Memory B cell (primary cell): ENCODE results near the gene ACACA.
"Not testable (repeated sequence)": the region's sequence is repeated elsewhere in the genome, so short reads cannot be mapped to it uniquely, and the experiment has no call there.

Experiments
- ATAC-seq: fragments of 150-1000 bp; cut with Tn5 transposase; 2 replicates; pipeline ENCODE4 v1.10.0; 2021; ENCODE audit warnings: low read depth, mild to moderate bottlenecking, moderate library complexity
- DNase-seq, 2 donors: peaks; one replicate each; pipeline ENCODE4 v3.0.0; 2022; ENCODE audit warnings: low spot score in 2 of 2
- H3K27ac Mint-ChIP-seq: one replicate; pipeline ENCODE4 v1.8.0; 2022; ENCODE audit warnings: mild to moderate bottlenecking, moderate library complexity, mixed read lengths
- H3K27me3 Mint-ChIP-seq: one replicate; pipeline ENCODE4 v1.8.0; 2022; ENCODE audit warnings: mixed read lengths
- H3K36me3 Mint-ChIP-seq: one replicate; pipeline ENCODE4 v1.8.0; 2022; ENCODE audit warnings: mild to moderate bottlenecking, mixed read lengths
- H3K4me1 Mint-ChIP-seq: one replicate; pipeline ENCODE4 v1.8.0; 2022; ENCODE audit warnings: mixed read lengths
- H3K4me3 Mint-ChIP-seq: one replicate; pipeline ENCODE4 v1.8.0; 2022; ENCODE audit warnings: mild to moderate bottlenecking, moderate library complexity, mixed read lengths
- H3K9me3 Mint-ChIP-seq: one replicate; pipeline ENCODE4 v1.8.0; 2022; ENCODE audit warnings: mixed read lengths

Gene ACACA

GRCh38 chr17:37073464-37073863 is 333.2 kb downstream of the ACACA start:
- not testable (repeated sequence) for ATAC-seq, H3K4me3 Mint-ChIP-seq

GRCh38 chr17:37069087-37069486 is 337.5 kb downstream of the ACACA start:
- Mint-ChIP-seq H3K9me3 (no peaks in the 10 kb centered on the region), H3K4me3 (no peak overlapping the region), H3K27ac (no peak overlapping the region), H3K4me1 (no peaks in the 10 kb centered on the region), H3K36me3 (no peaks in the 10 kb centered on the region), H3K27me3 (peaks cover 4% of the 10 kb centered on the region)
- no peak for ATAC-seq
- no peak for DNase-seq

More at GRCh38 chr17:37073464-37073863, 333.2 kb downstream of the ACACA start:
- not testable (repeated sequence) for H3K27ac Mint-ChIP-seq, H3K9me3 Mint-ChIP-seq, H3K27me3 Mint-ChIP-seq, DNase-seq, H3K36me3 Mint-ChIP-seq, H3K4me1 Mint-ChIP-seq

- H3K9me3 Mint-ChIP-seq, result no peaks in the 10 kb centered on the region
These were observed 338.4 kb downstream of the ACACA start for GRCh38 chr17:37068266-37068665.

GRCh38 chr17:37067555-37068111 is 339.0 kb downstream of the ACACA start:
- Mint-ChIP-seq H3K4me1 (no peaks in the 10 kb centered on the region), H3K27ac (no peak overlapping the region), H3K4me3 (no peak overlapping the region), H3K27me3 (peaks cover 4% of the 10 kb centered on the region), H3K36me3 (no peaks in the 10 kb centered on the region), H3K9me3 (no peaks in the 10 kb centered on the region)
- ATAC-seq (no peak), DNase-seq (no peak)

More at GRCh38 chr17:37068266-37068665, 338.4 kb downstream of the ACACA start:
- H3K27me3 Mint-ChIP-seq, result peaks cover 4% of the 10 kb centered on the region
- H3K4me1 Mint-ChIP-seq, result no peaks in the 10 kb centered on the region
- no peak overlapping the region for H3K27ac Mint-ChIP-seq
- H3K36me3 Mint-ChIP-seq, result no peaks in the 10 kb centered on the region
- no peak for ATAC-seq
- DNase-seq, result no peak
- no peak overlapping the region for H3K4me3 Mint-ChIP-seq

GRCh38 chr17:37066322-37067255 is 340.0 kb downstream of the ACACA start:
- ATAC-seq (no peak), DNase-seq (no peak)
- H3K36me3 Mint-ChIP-seq, result no peaks in the 10 kb centered on the region
- H3K9me3 Mint-ChIP-seq, result no peaks in the 10 kb centered on the region
- H3K27ac Mint-ChIP-seq, result no peak overlapping the region
- H3K4me3 Mint-ChIP-seq, result no peak overlapping the region
- peaks cover 4% of the 10 kb centered on the region for H3K27me3 Mint-ChIP-seq
- no peaks in the 10 kb centered on the region for H3K4me1 Mint-ChIP-seq

- DNase-seq (no peak), ATAC-seq (no peak)
- no peak overlapping the region for H3K4me3 Mint-ChIP-seq
- no peak overlapping the region for H3K27ac Mint-ChIP-seq
- H3K4me1 Mint-ChIP-seq, result no peaks in the 10 kb centered on the region
- peaks cover 4% of the 10 kb centered on the region for H3K27me3 Mint-ChIP-seq
- H3K9me3 Mint-ChIP-seq, result no peaks in the 10 kb centered on the region
- no peaks in the 10 kb centered on the region for H3K36me3 Mint-ChIP-seq
These were observed 340.9 kb downstream of the ACACA start for GRCh38 chr17:37065486-37066321.

- H3K4me3 Mint-ChIP-seq, result no peak overlapping the region
- DNase-seq (no peak), ATAC-seq (no peak)
- H3K4me1 Mint-ChIP-seq, result no peaks in the 10 kb centered on the region
- H3K9me3 Mint-ChIP-seq, result no peaks in the 10 kb centered on the region
- H3K27me3 Mint-ChIP-seq, result peaks cover 4% of the 10 kb centered on the region
- H3K27ac Mint-ChIP-seq, result no peak overlapping the region
- H3K36me3 Mint-ChIP-seq, result no peaks in the 10 kb centered on the region
These were observed 341.7 kb downstream of the ACACA start for GRCh38 chr17:37064956-37065355.

GRCh38 chr17:37064206-37064605 is 342.4 kb downstream of the ACACA start:
- H3K9me3 Mint-ChIP-seq, result no peaks in the 10 kb centered on the region
- DNase-seq (no peak), ATAC-seq (no peak)
- no peak overlapping the region for H3K27ac Mint-ChIP-seq
- peaks cover 4% of the 10 kb centered on the region for H3K27me3 Mint-ChIP-seq
- no peaks in the 10 kb centered on the region for H3K36me3 Mint-ChIP-seq
- H3K4me1 Mint-ChIP-seq, result no peaks in the 10 kb centered on the region
- H3K4me3 Mint-ChIP-seq, result no peak overlapping the region

- H3K27me3 Mint-ChIP-seq, result no peaks in the 10 kb centered on the region
- no peak overlapping the region for H3K27ac Mint-ChIP-seq
- DNase-seq (no peak), ATAC-seq (no peak)
- H3K36me3 Mint-ChIP-seq, result peaks cover 4% of the 10 kb centered on the region
- no peaks in the 10 kb centered on the region for H3K4me1 Mint-ChIP-seq
- H3K9me3 Mint-ChIP-seq, result no peaks in the 10 kb centered on the region
- H3K4me3 Mint-ChIP-seq, result no peak overlapping the region
These were observed 344.6 kb downstream of the ACACA start for GRCh38 chr17:37062021-37062420.

- Mint-ChIP-seq H3K4me1 (no peaks in the 10 kb centered on the region), H3K4me3 (no peak overlapping the region), H3K36me3 (peaks cover 13% of the 10 kb centered on the region), H3K27ac (no peak overlapping the region), H3K9me3 (no peaks in the 10 kb centered on the region), H3K27me3 (no peaks in the 10 kb centered on the region)
- no peak for ATAC-seq
- DNase-seq, result no peak
These were observed 345.7 kb downstream of the ACACA start for GRCh38 chr17:37060928-37061327.

GRCh38 chr17:37060094-37060493 is 346.5 kb downstream of the ACACA start:
- Mint-ChIP-seq H3K4me1 (no peaks in the 10 kb centered on the region), H3K4me3 (no peak overlapping the region), H3K36me3 (peaks cover 13% of the 10 kb centered on the region), H3K9me3 (no peaks in the 10 kb centered on the region), H3K27me3 (no peaks in the 10 kb centered on the region), H3K27ac (no peak overlapping the region)
- no peak for ATAC-seq
- no peak for DNase-seq

GRCh38 chr17:37059493-37059892 is 347.1 kb downstream of the ACACA start:
- ATAC-seq (no peak), DNase-seq (no peak)
- Mint-ChIP-seq H3K36me3 (peaks cover 17% of the 10 kb centered on the region), H3K27me3 (no peaks in the 10 kb centered on the region), H3K27ac (no peak overlapping the region), H3K9me3 (no peaks in the 10 kb centered on the region), H3K4me3 (no peak overlapping the region), H3K4me1 (no peaks in the 10 kb centered on the region)

GRCh38 chr17:37056622-37057021 is 350.0 kb downstream of the ACACA start:
- H3K36me3 Mint-ChIP-seq, result peaks cover 22% of the 10 kb centered on the region
- DNase-seq (no peak), ATAC-seq (no peak)
- no peaks in the 10 kb centered on the region for H3K27me3 Mint-ChIP-seq
- no peaks in the 10 kb centered on the region for H3K4me1 Mint-ChIP-seq
- no peak overlapping the region for H3K4me3 Mint-ChIP-seq
- H3K27ac Mint-ChIP-seq, result no peak overlapping the region
- H3K9me3 Mint-ChIP-seq, result no peaks in the 10 kb centered on the region

GRCh38 chr17:37054894-37055293 is 351.7 kb downstream of the ACACA start:
- Mint-ChIP-seq H3K36me3 (peaks cover 26% of the 10 kb centered on the region), H3K4me1 (no peaks in the 10 kb centered on the region), H3K4me3 (no peak overlapping the region), H3K27ac (no peak overlapping the region), H3K9me3 (no peaks in the 10 kb centered on the region), H3K27me3 (no peaks in the 10 kb centered on the region)
- ATAC-seq, result no peak
- no peak for DNase-seq
